ENCODE results near the gene ANTXR1.
A peak's percentile ranks its signal among the peaks of the same experiment; 100 is the strongest.

The ANTXR1 gene

GRCh38 chr2:69097891-69098655, 85.1 kb downstream of the ANTXR1 start:
- no peak for DNase-seq (ENCODE audit: low spot score)

GRCh38 chr2:69099541-69099940, 86.6 kb downstream of the ANTXR1 start:
- no peak for DNase-seq (ENCODE audit: low spot score)

GRCh38 chr2:69100220-69100723, 87.3 kb downstream of the ANTXR1 start:
- no peak for DNase-seq (ENCODE audit: low spot score)

- no peak for DNase-seq (ENCODE audit: low spot score)
Measured at GRCh38 chr2:69102041-69102593, 89.1 kb downstream of the ANTXR1 start.

- no peak for DNase-seq (ENCODE audit: low spot score)
Measured at GRCh38 chr2:69103419-69103818, 90.4 kb downstream of the ANTXR1 start.

GRCh38 chr2:69104261-69104660, 91.3 kb downstream of the ANTXR1 start:
- no peak for DNase-seq (ENCODE audit: low spot score)

- no peak for DNase-seq (ENCODE audit: low spot score)
Measured at GRCh38 chr2:69109255-69109654, 96.3 kb downstream of the ANTXR1 start.

- no peak for DNase-seq (ENCODE audit: low spot score)
Measured at GRCh38 chr2:69111076-69111475, 98.1 kb downstream of the ANTXR1 start.

GRCh38 chr2:69113627-69114026, 100.6 kb downstream of the ANTXR1 start:
- DNase-seq (ENCODE audit: low spot score) = no peak

- no peak for DNase-seq (ENCODE audit: low spot score)
Measured at GRCh38 chr2:69114534-69114933, 101.6 kb downstream of the ANTXR1 start.

- no peak for DNase-seq (ENCODE audit: low spot score)
Measured at GRCh38 chr2:69116438-69116837, 103.5 kb downstream of the ANTXR1 start.

- no peak for DNase-seq (ENCODE audit: low spot score)
Measured at GRCh38 chr2:69118609-69119008, 105.6 kb downstream of the ANTXR1 start.

GRCh38 chr2:69119104-69119894, 106.3 kb downstream of the ANTXR1 start:
- no peak for DNase-seq (ENCODE audit: low spot score)

- peak; percentile 3 for DNase-seq (ENCODE audit: low spot score)
Measured at GRCh38 chr2:69122271-69122670, 109.3 kb downstream of the ANTXR1 start.

- no peak for DNase-seq (ENCODE audit: low spot score)
Measured at GRCh38 chr2:69123182-69123581, 110.2 kb downstream of the ANTXR1 start.

GRCh38 chr2:69124343-69124742, 111.4 kb downstream of the ANTXR1 start:
- DNase-seq (ENCODE audit: low spot score) = no peak

- DNase-seq (ENCODE audit: low spot score) = no peak
Measured at GRCh38 chr2:69125816-69126215, 112.8 kb downstream of the ANTXR1 start.

- no peak for DNase-seq (ENCODE audit: low spot score)
Measured at GRCh38 chr2:69126341-69126740, 113.4 kb downstream of the ANTXR1 start.

- no peak for DNase-seq (ENCODE audit: low spot score)
Measured at GRCh38 chr2:69131452-69131851, 118.5 kb downstream of the ANTXR1 start.

- no peak for DNase-seq (ENCODE audit: low spot score)
Measured at GRCh38 chr2:69131983-69132675, 119.2 kb downstream of the ANTXR1 start.

- DNase-seq (ENCODE audit: low spot score) = no peak
Measured at GRCh38 chr2:69132960-69133590, 120.1 kb downstream of the ANTXR1 start.

GRCh38 chr2:69133898-69134297, 120.9 kb downstream of the ANTXR1 start:
- no peak for DNase-seq (ENCODE audit: low spot score)
